ENCODE data around the gene ELMO1. TPM values are rescaled to one million over a fixed set of nuclear protein-coding genes. Genes with fewer than 3 reads are reported as not detected.

The ELMO1 gene
- total RNA-seq, 1 donor from 2014 or later: not detected

DNA sequence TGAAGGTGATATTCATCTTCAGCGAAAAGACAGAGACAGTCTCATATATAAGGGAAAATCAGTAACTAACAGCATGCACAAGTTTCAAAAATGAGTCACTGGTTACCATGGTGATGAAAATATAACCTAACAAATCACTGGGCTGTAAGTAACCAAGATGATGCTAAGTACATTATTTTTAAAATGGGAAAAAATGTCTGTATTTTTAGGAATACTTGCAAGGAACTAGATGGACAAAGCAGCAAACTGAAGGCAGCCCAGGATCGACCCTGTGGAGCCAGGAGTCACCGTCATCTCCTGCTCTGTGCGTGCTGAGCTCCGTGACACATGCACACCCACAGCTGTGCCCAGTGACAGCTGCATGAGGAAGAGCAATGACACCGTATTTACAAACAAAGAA is 137.3 kb downstream of the ELMO1 start:
- TF ChIP-seq, protein P1, sequence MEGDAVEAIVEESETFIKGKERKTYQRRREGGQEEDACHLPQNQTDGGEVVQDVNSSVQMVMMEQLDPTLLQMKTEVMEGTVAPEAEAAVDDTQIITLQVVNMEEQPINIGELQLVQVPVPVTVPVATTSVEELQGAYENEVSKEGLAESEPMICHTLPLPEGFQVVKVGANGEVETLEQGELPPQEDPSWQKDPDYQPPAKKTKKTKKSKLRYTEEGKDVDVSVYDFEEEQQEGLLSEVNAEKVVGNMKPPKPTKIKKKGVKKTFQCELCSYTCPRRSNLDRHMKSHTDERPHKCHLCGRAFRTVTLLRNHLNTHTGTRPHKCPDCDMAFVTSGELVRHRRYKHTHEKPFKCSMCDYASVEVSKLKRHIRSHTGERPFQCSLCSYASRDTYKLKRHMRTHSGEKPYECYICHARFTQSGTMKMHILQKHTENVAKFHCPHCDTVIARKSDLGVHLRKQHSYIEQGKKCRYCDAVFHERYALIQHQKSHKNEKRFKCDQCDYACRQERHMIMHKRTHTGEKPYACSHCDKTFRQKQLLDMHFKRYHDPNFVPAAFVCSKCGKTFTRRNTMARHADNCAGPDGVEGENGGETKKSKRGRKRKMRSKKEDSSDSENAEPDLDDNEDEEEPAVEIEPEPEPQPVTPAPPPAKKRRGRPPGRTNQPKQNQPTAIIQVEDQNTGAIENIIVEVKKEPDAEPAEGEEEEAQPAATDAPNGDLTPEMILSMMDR (IDR thresholded peaks at IDR 0.05): no peak
- Mint-ChIP-seq H3K9me3 (ENCODE audit: unreplicated experiment) (no peaks in the 10 kb centered on the region), H3K4me1 (ENCODE audit: unreplicated experiment) (no peaks in the 10 kb centered on the region), H3K27ac (ENCODE audit: unreplicated experiment) (peak overlapping the region; percentile 52), H3K4me3 (ENCODE audit: unreplicated experiment) (no peak overlapping the region), H3K27me3 (ENCODE audit: unreplicated experiment) (no peaks in the 10 kb centered on the region), H3K36me3 (ENCODE audit: unreplicated experiment) (no peaks in the 10 kb centered on the region)
- no peak for DNase-seq (ENCODE audit: extremely low spot score, unreplicated experiment)

- DNase-seq (ENCODE audit: extremely low spot score, unreplicated experiment): no peak
- Mint-ChIP-seq H3K27ac (ENCODE audit: unreplicated experiment) (no peak overlapping the region), H3K4me3 (ENCODE audit: unreplicated experiment) (no peak overlapping the region), H3K27me3 (ENCODE audit: unreplicated experiment) (no peaks in the 10 kb centered on the region), H3K9me3 (ENCODE audit: unreplicated experiment) (no peaks in the 10 kb centered on the region), H3K4me1 (ENCODE audit: unreplicated experiment) (no peaks in the 10 kb centered on the region), H3K36me3 (ENCODE audit: unreplicated experiment) (no peaks in the 10 kb centered on the region)
- TF ChIP-seq, protein P1 (IDR thresholded peaks at IDR 0.05): no peak
Measured at GRCh38 chr7:37310327-37311080, 138.2 kb downstream of the ELMO1 start.

GRCh38 chr7:37309493-37309892 is 139.2 kb downstream of the ELMO1 start:
- Mint-ChIP-seq H3K4me1 (ENCODE audit: unreplicated experiment) (no peaks in the 10 kb centered on the region), H3K36me3 (ENCODE audit: unreplicated experiment) (no peaks in the 10 kb centered on the region), H3K27me3 (ENCODE audit: unreplicated experiment) (no peaks in the 10 kb centered on the region), H3K9me3 (ENCODE audit: unreplicated experiment) (no peaks in the 10 kb centered on the region), H3K27ac (ENCODE audit: unreplicated experiment) (no peak overlapping the region), H3K4me3 (ENCODE audit: unreplicated experiment) (no peak overlapping the region)
- no peak for DNase-seq (ENCODE audit: extremely low spot score, unreplicated experiment)
- TF ChIP-seq, protein P1 (IDR thresholded peaks at IDR 0.05): no peak

DNA sequence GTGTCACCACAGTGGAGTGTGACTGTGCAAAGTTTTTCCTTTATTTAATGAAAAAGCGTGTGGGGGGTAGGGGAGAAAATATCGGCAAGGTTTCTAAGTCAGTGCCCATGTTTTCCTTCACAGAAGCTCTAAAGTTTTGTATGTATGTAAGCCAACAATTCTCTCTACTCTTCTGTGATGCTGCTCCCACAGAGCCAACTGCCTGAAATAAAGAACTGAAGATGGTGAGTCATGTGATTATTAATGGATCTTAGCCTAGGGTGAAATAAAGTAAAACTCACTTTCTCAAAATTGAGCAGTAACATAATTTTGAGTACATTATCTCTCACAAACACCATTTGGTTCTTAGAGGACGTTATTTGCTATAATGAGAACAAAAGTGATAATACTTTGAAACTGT is 143.7 kb downstream of the ELMO1 start:
- DNase-seq (ENCODE audit: extremely low spot score, unreplicated experiment): no peak
- H3K36me3 Mint-ChIP-seq (ENCODE audit: unreplicated experiment): no peaks in the 10 kb centered on the region
- TF ChIP-seq, protein P1 (IDR thresholded peaks at IDR 0.05): no peak
- no peak overlapping the region for H3K27ac Mint-ChIP-seq (ENCODE audit: unreplicated experiment)
- no peak overlapping the region for H3K4me3 Mint-ChIP-seq (ENCODE audit: unreplicated experiment)
- peaks cover 9% of the 10 kb centered on the region for H3K9me3 Mint-ChIP-seq (ENCODE audit: unreplicated experiment)
- no peaks in the 10 kb centered on the region for H3K4me1 Mint-ChIP-seq (ENCODE audit: unreplicated experiment)
- no peaks in the 10 kb centered on the region for H3K27me3 Mint-ChIP-seq (ENCODE audit: unreplicated experiment)

- H3K9me3 Mint-ChIP-seq (ENCODE audit: unreplicated experiment): peaks cover 4% of the 10 kb centered on the region
- no peaks in the 10 kb centered on the region for H3K4me1 Mint-ChIP-seq (ENCODE audit: unreplicated experiment)
- TF ChIP-seq, protein P1 (IDR thresholded peaks at IDR 0.05): no peak
Measured at GRCh38 chr7:37297546-37297945, 151.1 kb downstream of the ELMO1 start.

More at GRCh38 chr7:37297546-37297945, 151.1 kb downstream of the ELMO1 start:
- no peak for DNase-seq (ENCODE audit: extremely low spot score, unreplicated experiment)
- H3K27me3 Mint-ChIP-seq (ENCODE audit: unreplicated experiment): no peaks in the 10 kb centered on the region
- H3K36me3 Mint-ChIP-seq (ENCODE audit: unreplicated experiment): no peaks in the 10 kb centered on the region
- no peak overlapping the region for H3K4me3 Mint-ChIP-seq (ENCODE audit: unreplicated experiment)
- H3K27ac Mint-ChIP-seq (ENCODE audit: unreplicated experiment): no peak overlapping the region
